Testis (tissue), 3 donors: ENCODE measurements around the gene ETS2. TPM values are rescaled to one million over a fixed set of nuclear protein-coding genes. Genes with fewer than 3 reads are reported as not detected.

Source experiments
- DNase-seq: peaks from one replicate; pipeline ENCODE4 v3.0.0-alpha.2; 2019
- H3K27ac ChIP-seq, 2 donors: fragments of 200-600 bp; sonication (generic); one replicate each; pipeline ENCODE4 v1.5.1; 2019
- H3K27me3 ChIP-seq: fragments of 200-600 bp; sonication (generic); one replicate; pipeline ENCODE4 v1.5.1; 2019
- H3K36me3 ChIP-seq: fragments of 200-600 bp; sonication (generic); one replicate; pipeline ENCODE4 v1.5.1; 2017; ENCODE audit warnings: low read depth; ENCODE audit errors: missing control alignments
- H3K4me1 ChIP-seq: fragments of 200-600 bp; sonication (generic); one replicate; pipeline ENCODE4 v1.5.1; 2019
- H3K4me3 ChIP-seq, 2 donors: fragments of 200-600 bp; sonication (generic); one replicate each; pipeline ENCODE4 v1.5.1; 2017 to 2019
- H3K9me3 ChIP-seq: fragments of 200-600 bp; sonication (generic); one replicate; pipeline ENCODE4 v1.5.1; 2017
- CTCF ChIP-seq, 3 experiments: fragments of 450-650 bp in 2 of 3; fragments of 200-600 bp in 1 of 3; sonication (generic) in 1 of 3; IDR thresholded peaks; one replicate each; pipeline ENCODE4 v1.5.1; 2016 to 2019; ENCODE audit warnings: antibody characterized with exemption in 3 of 3, mild to moderate bottlenecking in 2 of 3, moderate library complexity in 1 of 3
- POLR2A ChIP-seq: fragments of 450-650 bp; IDR thresholded peaks from one replicate; pipeline ENCODE4 v1.6.1; 2017; ENCODE audit warnings: antibody characterized with exemption, mild to moderate bottlenecking, moderate library complexity
- WGBS, 2 donors: methylation state at CpG; one replicate each; pipeline ENCODE4 v1.1.5; 2018; 5-methylcytosine and 5-hydroxymethylcytosine counted together
- intact Hi-C: fragments of 100-400 bp; cut with DNase I; formaldehyde crosslinking; loops from one replicate; pipeline ENCODE4 v1.15.1; 2023; ENCODE audit warnings: low total_unique reads
- polyA plus RNA-seq: library from polyadenylated mRNA; stranded (reverse); fragments of 350-450 nt; fragmentation: Illumina TruSeq; extraction: RNeasy Lipid Tissue Mini Kit (QIAGEN cat#74804); gene quantifications from one replicate; pipeline ENCODE4 v1.2.3, GENCODE V29; 2014; ENCODE audit warnings: low read depth, low replicate concordance; ENCODE audit not compliant: insufficient read depth
- total RNA-seq, 2 donors: library from RNA; depleted of rRNA; stranded (reverse); fragments of >200 nt; gene quantifications; one replicate each; pipeline ENCODE4 v1.2.3, GENCODE V29; 2016

The ETS2 gene
- total and polyA plus RNA-seq, 3 donors from 2014 or later = 13.3 to 19.8 (median 16.2) TPM

DNA sequence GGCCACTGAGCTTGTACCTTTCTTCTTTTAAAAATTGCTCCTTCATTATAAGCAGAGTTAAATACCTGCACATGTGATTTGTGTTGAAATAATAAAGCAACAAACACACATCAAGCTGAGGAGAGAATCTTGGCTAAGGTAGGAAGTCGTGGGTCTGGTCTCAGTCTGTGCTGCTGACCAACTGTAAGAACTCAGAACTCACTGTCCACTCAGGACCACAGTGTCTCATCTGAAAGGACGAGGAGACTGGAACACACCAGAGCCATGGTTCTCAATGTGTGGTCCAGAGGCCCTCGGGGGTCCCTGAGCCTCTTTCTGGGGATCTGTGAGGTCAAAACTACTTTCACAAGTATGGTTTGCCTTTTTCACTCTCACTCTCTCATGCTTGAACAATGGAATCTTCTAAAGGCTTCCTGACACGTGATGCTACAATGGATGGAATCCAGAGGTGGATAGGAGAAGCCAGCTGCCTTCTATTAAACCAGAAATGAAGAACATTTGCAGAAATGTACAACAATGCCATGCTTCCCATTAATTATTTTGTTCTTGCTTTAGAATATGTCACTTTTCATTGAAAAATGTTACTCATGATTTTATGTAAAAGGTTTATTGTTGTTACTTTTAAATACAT lies 17.3 kb upstream of the ETS2 start:
- no peaks in the 10 kb centered on the region for H3K27me3 ChIP-seq
- TF ChIP-seq CTCF (IDR thresholded peaks at IDR 0.05) = no peak
- no peak for TF ChIP-seq POLR2A
- no peak overlapping the region for H3K27ac ChIP-seq
- DNase-seq = no peak
- H3K4me1 ChIP-seq = no peaks in the 10 kb centered on the region
- H3K9me3 ChIP-seq = no peaks in the 10 kb centered on the region
- intact Hi-C loops = no loop called here
- H3K4me3 ChIP-seq = no peak overlapping the region
- 57 to 77% methylated on average over 4 of the region's 4 CpGs for WGBS, 2 donors
- H3K36me3 ChIP-seq = no peaks in the 10 kb centered on the region

DNA sequence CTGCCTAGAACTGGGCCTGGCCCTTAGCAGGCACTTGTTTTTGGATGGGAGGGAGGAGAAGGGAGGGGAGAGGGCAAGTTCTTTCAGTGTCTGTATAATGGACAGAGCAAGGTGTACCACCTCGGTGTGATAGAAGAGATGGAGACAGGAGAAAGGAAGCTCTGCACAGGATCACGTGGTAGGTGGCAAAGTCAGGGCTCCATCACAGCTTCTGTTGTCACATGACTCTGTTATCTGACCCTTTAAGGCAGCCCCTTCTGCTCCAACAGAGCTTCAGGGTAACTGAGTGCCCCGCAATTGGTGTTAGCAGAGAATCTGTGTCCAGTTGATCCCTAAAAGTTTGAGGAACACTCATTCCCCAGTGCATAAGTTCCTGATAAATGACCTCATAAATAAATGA lies 16.5 kb upstream of the ETS2 start:
- no peak for TF ChIP-seq CTCF (IDR thresholded peaks at IDR 0.05)
- no peak for TF ChIP-seq POLR2A
- Histone ChIP-seq H3K4me1 (no peaks in the 10 kb centered on the region), H3K27me3 (no peaks in the 10 kb centered on the region), H3K9me3 (no peaks in the 10 kb centered on the region), H3K27ac (no peak overlapping the region), H3K36me3 (no peaks in the 10 kb centered on the region), H3K4me3 (no peak overlapping the region)
- intact Hi-C loops = no loop called here
- no peak for DNase-seq
- 90 to 91% methylated on average over 3 of the region's 3 CpGs for WGBS, 2 donors

- Histone ChIP-seq H3K4me3 (no peak overlapping the region), H3K4me1 (no peaks in the 10 kb centered on the region), H3K27me3 (no peaks in the 10 kb centered on the region), H3K36me3 (no peaks in the 10 kb centered on the region), H3K27ac (no peak overlapping the region), H3K9me3 (no peaks in the 10 kb centered on the region)
- intact Hi-C loops = no loop called here
- no peak for TF ChIP-seq POLR2A
- no peak for TF ChIP-seq CTCF (IDR thresholded peaks at IDR 0.05)
- DNase-seq = no peak
- WGBS, 2 donors = 91% methylated on average over 7 of the region's 7 CpGs
These were observed 15.7 kb upstream of the ETS2 start for GRCh38 chr21:38790059-38790458.

DNA sequence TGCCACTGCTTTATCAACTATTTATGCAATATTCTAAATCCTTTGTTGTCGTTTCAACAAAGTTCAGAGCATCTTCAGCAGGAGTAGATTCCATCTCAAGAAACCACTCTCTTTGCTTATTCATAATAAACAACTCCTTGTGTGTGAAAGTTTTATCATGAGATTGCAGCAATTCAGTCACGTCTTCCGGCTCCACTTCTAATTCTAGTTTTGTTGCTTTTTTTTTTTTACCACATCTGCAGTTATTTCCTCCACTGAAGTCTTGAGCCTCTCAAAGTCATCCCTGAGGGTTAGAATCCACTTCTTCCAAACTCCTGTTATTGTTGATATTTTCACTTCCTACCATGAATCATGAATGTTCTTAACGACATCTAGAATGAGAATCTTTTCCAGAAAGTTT lies 14.8 kb upstream of the ETS2 start:
- Histone ChIP-seq H3K4me3 (no peak overlapping the region), H3K27me3 (no peaks in the 10 kb centered on the region), H3K4me1 (no peaks in the 10 kb centered on the region), H3K9me3 (no peaks in the 10 kb centered on the region), H3K27ac (no peak overlapping the region), H3K36me3 (no peaks in the 10 kb centered on the region)
- TF ChIP-seq POLR2A (no peak), CTCF (IDR thresholded peaks at IDR 0.05) (no peak)
- no peak for DNase-seq
- WGBS, 2 donors = 87 to 96% methylated on average over 4 of the region's 4 CpGs
- intact Hi-C loops = no loop called here
